Trophoblast cell (in vitro differentiated cells and primary cell): ENCODE measurements around the gene ADSL.

Source experiments
- DNase-seq, 2 donors: peaks; one replicate each; pipeline ENCODE4 v3.0.0-alpha.2; 2016
- H2AFZ ChIP-seq: 2 replicates; pipeline ENCODE4 v1.6.1; 2013; ENCODE audit warnings: low read length, moderate library complexity, mild to moderate bottlenecking; ENCODE audit not compliant: insufficient read depth, poor library complexity
- H2AK5ac ChIP-seq: 2 replicates; pipeline ENCODE4 v1.6.1; 2013; ENCODE audit warnings: mild to moderate bottlenecking, low read length
- H2BK120ac ChIP-seq: 2 replicates; pipeline ENCODE4 v1.6.1; 2013; ENCODE audit warnings: low read length, mild to moderate bottlenecking, moderate library complexity; ENCODE audit not compliant: insufficient read depth, poor library complexity
- H2BK12ac ChIP-seq: 2 replicates; pipeline ENCODE4 v1.6.1; 2013; ENCODE audit warnings: mild to moderate bottlenecking, low read length, moderate library complexity
- H2BK5ac ChIP-seq: 2 replicates; pipeline ENCODE4 v1.6.1; 2013; ENCODE audit warnings: low read length, low read depth, moderate library complexity, mild to moderate bottlenecking; ENCODE audit not compliant: poor library complexity
- H3K14ac ChIP-seq: 2 replicates; pipeline ENCODE4 v1.6.1; 2013; ENCODE audit warnings: mild to moderate bottlenecking, low read length
- H3K18ac ChIP-seq: 2 replicates; pipeline ENCODE4 v1.6.1; 2013; ENCODE audit warnings: mild to moderate bottlenecking, low read length
- H3K23ac ChIP-seq: 2 replicates; pipeline ENCODE4 v1.6.1; 2013; ENCODE audit warnings: low read length
- H3K27ac ChIP-seq: 2 replicates; pipeline ENCODE4 v1.5.1; 2013; ENCODE audit warnings: low read depth, mild to moderate bottlenecking, inconsistent platforms, low read length, moderate library complexity
- H3K27me3 ChIP-seq: 2 replicates; pipeline ENCODE4 v1.6.1; 2013; ENCODE audit warnings: inconsistent platforms, mild to moderate bottlenecking, low read length, moderate library complexity; ENCODE audit not compliant: insufficient read depth
- H3K36me3 ChIP-seq, 2 experiments: 1 replicate in 1 of 2; 2 replicates in 1 of 2; pipeline ENCODE4 v1.6.1; 2013; ENCODE audit warnings: low read length in 2 of 2, mild to moderate bottlenecking in 2 of 2, moderate library complexity in 1 of 2; ENCODE audit not compliant: insufficient read depth in 2 of 2, control insufficient read depth in 1 of 2
- H3K4ac ChIP-seq: 2 replicates; pipeline ENCODE4 v1.6.1; 2013; ENCODE audit warnings: low read depth, mild to moderate bottlenecking, low read length, moderate library complexity
- H3K4me1 ChIP-seq, 2 experiments: 1 replicate in 1 of 2; 2 replicates in 1 of 2; pipeline ENCODE4 v1.6.1; 2013; ENCODE audit warnings: low read length in 2 of 2, mild to moderate bottlenecking in 2 of 2, moderate library complexity in 1 of 2; ENCODE audit not compliant: insufficient read depth in 2 of 2, control insufficient read depth in 1 of 2
- H3K4me2 ChIP-seq: 2 replicates; pipeline ENCODE4 v1.6.1; 2013; ENCODE audit warnings: inconsistent platforms, mild to moderate bottlenecking, low read length, moderate library complexity
- H3K4me3 ChIP-seq: 2 replicates; pipeline ENCODE4 v1.5.1; 2013; ENCODE audit warnings: mild to moderate bottlenecking, low read depth, low read length, inconsistent platforms
- H3K79me1 ChIP-seq: one replicate; pipeline ENCODE4 v1.6.1; 2013; ENCODE audit warnings: low read length
- H3K79me2 ChIP-seq: 2 replicates; pipeline ENCODE4 v1.6.1; 2013; ENCODE audit warnings: low read length, mild to moderate bottlenecking; ENCODE audit not compliant: control insufficient read depth, insufficient read depth, poor library complexity
- H3K9ac ChIP-seq: 2 replicates; pipeline ENCODE4 v1.6.1; 2013; ENCODE audit warnings: mild to moderate bottlenecking, low read length
- H3K9me3 ChIP-seq: 2 replicates; pipeline ENCODE4 v1.6.1; 2013; ENCODE audit warnings: low read depth, mild to moderate bottlenecking, control low read depth, inconsistent platforms, low read length; ENCODE audit not compliant: insufficient read depth
- H4K12ac ChIP-seq: 2 replicates; pipeline ENCODE4 v1.6.1; 2013; ENCODE audit warnings: low read depth, mild to moderate bottlenecking, low read length, moderate library complexity
- H4K8ac ChIP-seq: 2 replicates; pipeline ENCODE4 v1.6.1; 2013; ENCODE audit warnings: low read depth, mild to moderate bottlenecking, low read length, moderate library complexity
- H4K91ac ChIP-seq: one replicate; pipeline ENCODE4 v1.6.1; 2013; ENCODE audit warnings: low read depth, mild to moderate bottlenecking, low read length, moderate library complexity
- WGBS: extraction: QIAGEN DNeasy Blood & Tissue Kit; methylation state at CpG from one replicate; pipeline ENCODE4 v1.1.7; 2013; ENCODE audit warnings: missing lambda C conversion rate; ENCODE audit not compliant: insufficient read length, insufficient coverage; ENCODE audit errors: extremely low coverage; 5-methylcytosine and 5-hydroxymethylcytosine counted together

Gene ADSL

GRCh38 chr22:40434106-40434505, 87.8 kb downstream of the ADSL start:
- H3K79me2 ChIP-seq: no peaks in the 10 kb centered on the region
- H3K9me3 ChIP-seq: no peaks in the 10 kb centered on the region
- no peaks in the 10 kb centered on the region for H3K79me1 ChIP-seq
- no CpG with 5 or more reads among the region's 3 CpGs for WGBS
- H3K36me3 ChIP-seq: peaks cover 25 to 33% of the 10 kb centered on the region in 2 experiments
- H4K12ac ChIP-seq: no peak overlapping the region
- H3K27me3 ChIP-seq: no peaks in the 10 kb centered on the region
- no peak overlapping the region for H2AFZ ChIP-seq
- no peak overlapping the region for H2BK5ac ChIP-seq
- peaks cover 2 to 9% of the 10 kb centered on the region in 2 experiments for H3K4me1 ChIP-seq
- H3K4ac ChIP-seq: no peak overlapping the region
- H3K14ac ChIP-seq: no peak overlapping the region
- H3K9ac ChIP-seq: no peak overlapping the region
- H2AK5ac ChIP-seq: no peak overlapping the region
- no peak overlapping the region for H3K18ac ChIP-seq
- H3K4me3 ChIP-seq: no peak overlapping the region
- no peak overlapping the region for H3K23ac ChIP-seq
- H4K8ac ChIP-seq: no peak overlapping the region
- H4K91ac ChIP-seq: no peak overlapping the region
- no peak overlapping the region for H3K4me2 ChIP-seq
- no peak overlapping the region for H2BK120ac ChIP-seq
- H3K27ac ChIP-seq: no peak overlapping the region
- no peak for DNase-seq
- H2BK12ac ChIP-seq: no peak overlapping the region

- no peak overlapping the region for H4K8ac ChIP-seq
- H3K18ac ChIP-seq: peak overlapping the region; percentile 38
- H3K79me2 ChIP-seq: peaks cover 1% of the 10 kb centered on the region
- H4K12ac ChIP-seq: no peak overlapping the region
- H3K4me2 ChIP-seq: no peak overlapping the region
- H2BK120ac ChIP-seq: no peak overlapping the region
- H2BK5ac ChIP-seq: no peak overlapping the region
- H3K4ac ChIP-seq: no peak overlapping the region
- H3K23ac ChIP-seq: no peak overlapping the region
- H3K27ac ChIP-seq: no peak overlapping the region
- WGBS: no CpG with 5 or more reads among the region's 5 CpGs
- no peaks in the 10 kb centered on the region for H3K27me3 ChIP-seq
- no peak overlapping the region for H4K91ac ChIP-seq
- H3K36me3 ChIP-seq: peaks cover 20 to 27% of the 10 kb centered on the region in 2 experiments
- no peak for DNase-seq
- H3K4me3 ChIP-seq: no peak overlapping the region
- no peak overlapping the region for H3K14ac ChIP-seq
- H3K9ac ChIP-seq: no peak overlapping the region
- H2AFZ ChIP-seq: no peak overlapping the region
- H3K79me1 ChIP-seq: no peaks in the 10 kb centered on the region
- no peaks in the 10 kb centered on the region for H3K9me3 ChIP-seq
- H2AK5ac ChIP-seq: no peak overlapping the region
- no peak overlapping the region for H2BK12ac ChIP-seq
- peaks cover 2 to 9% of the 10 kb centered on the region in 2 experiments for H3K4me1 ChIP-seq
Observed at GRCh38 chr22:40434745-40435144, 88.4 kb downstream of the ADSL start.

GRCh38 chr22:40436505-40437431, 90.5 kb downstream of the ADSL start:
- no CpG with 5 or more reads among the region's 12 CpGs for WGBS
- Histone ChIP-seq H4K91ac (no peak overlapping the region), H3K27me3 (no peaks in the 10 kb centered on the region), H3K4me2 (no peak overlapping the region), H2BK12ac (peak overlapping the region; percentile 19), H3K9me3 (no peaks in the 10 kb centered on the region), H3K79me1 (no peaks in the 10 kb centered on the region), H3K79me2 (peaks cover 1% of the 10 kb centered on the region), H3K27ac (peak overlapping the region; percentile 17), H3K36me3 (peaks cover 12 to 18% of the 10 kb centered on the region in 2 experiments), H4K8ac (peak overlapping the region; percentile 75), H4K12ac (no peak overlapping the region), H2BK5ac (no peak overlapping the region), H3K14ac (no peak overlapping the region), H2AK5ac (no peak overlapping the region), H3K4me1 (peaks cover 2 to 11% of the 10 kb centered on the region in 2 experiments), H3K23ac (no peak overlapping the region), H2BK120ac (no peak overlapping the region), H2AFZ (peak overlapping the region; percentile 10), H3K4me3 (no peak overlapping the region), H3K18ac (no peak overlapping the region), H3K4ac (peak overlapping the region; percentile 54), H3K9ac (no peak overlapping the region)
- peak in 1 of 2 donors; percentile 77 for DNase-seq
